Prostate gland (tissue), 2 donors: Measurements from ENCODE around the gene WWOX.

ENCODE experiments used
- POLR2A ChIP-seq: fragments of 450-650 bp; IDR thresholded peaks from one replicate; pipeline ENCODE4 v1.6.1; 2016; ENCODE audit warnings: antibody characterized with exemption, mild to moderate bottlenecking
- POLR2AphosphoS5 ChIP-seq: sonication (generic); formaldehyde crosslinking; IDR thresholded peaks from one replicate; pipeline ENCODE4 v1.6.1; 2017; ENCODE audit warnings: antibody characterized with exemption
- TF ChIP-seq, protein P1 (sequence below), 4 experiments: fragments of 200-600 bp in 2 of 4; fragments of 450-650 bp in 2 of 4; sonication (generic) in 2 of 4; IDR thresholded peaks; 1 replicate in 3 of 4; 2 replicates in 1 of 4; pipeline ENCODE4 v1.5.1; 2016 to 2019; ENCODE audit warnings: antibody characterized with exemption in 4 of 4, mild to moderate bottlenecking in 2 of 4, moderate library complexity in 2 of 4

GRCh38 chr16:78528265-78528664 is 428.8 kb downstream of the WWOX start:
- TF ChIP-seq POLR2A (no peak), POLR2AphosphoS5 (no peak)
- TF ChIP-seq, protein P1, sequence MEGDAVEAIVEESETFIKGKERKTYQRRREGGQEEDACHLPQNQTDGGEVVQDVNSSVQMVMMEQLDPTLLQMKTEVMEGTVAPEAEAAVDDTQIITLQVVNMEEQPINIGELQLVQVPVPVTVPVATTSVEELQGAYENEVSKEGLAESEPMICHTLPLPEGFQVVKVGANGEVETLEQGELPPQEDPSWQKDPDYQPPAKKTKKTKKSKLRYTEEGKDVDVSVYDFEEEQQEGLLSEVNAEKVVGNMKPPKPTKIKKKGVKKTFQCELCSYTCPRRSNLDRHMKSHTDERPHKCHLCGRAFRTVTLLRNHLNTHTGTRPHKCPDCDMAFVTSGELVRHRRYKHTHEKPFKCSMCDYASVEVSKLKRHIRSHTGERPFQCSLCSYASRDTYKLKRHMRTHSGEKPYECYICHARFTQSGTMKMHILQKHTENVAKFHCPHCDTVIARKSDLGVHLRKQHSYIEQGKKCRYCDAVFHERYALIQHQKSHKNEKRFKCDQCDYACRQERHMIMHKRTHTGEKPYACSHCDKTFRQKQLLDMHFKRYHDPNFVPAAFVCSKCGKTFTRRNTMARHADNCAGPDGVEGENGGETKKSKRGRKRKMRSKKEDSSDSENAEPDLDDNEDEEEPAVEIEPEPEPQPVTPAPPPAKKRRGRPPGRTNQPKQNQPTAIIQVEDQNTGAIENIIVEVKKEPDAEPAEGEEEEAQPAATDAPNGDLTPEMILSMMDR (IDR thresholded peaks at IDR 0.05), result no peak
